ENCODE measurements around the gene IL22RA1. TPM values are rescaled to one million over a fixed set of nuclear protein-coding genes. Genes with fewer than 3 reads are reported as not detected.

IL22RA1 gene
- total RNA-seq, 1 experiment from 2014 or later, result 5.0 TPM

DNA sequence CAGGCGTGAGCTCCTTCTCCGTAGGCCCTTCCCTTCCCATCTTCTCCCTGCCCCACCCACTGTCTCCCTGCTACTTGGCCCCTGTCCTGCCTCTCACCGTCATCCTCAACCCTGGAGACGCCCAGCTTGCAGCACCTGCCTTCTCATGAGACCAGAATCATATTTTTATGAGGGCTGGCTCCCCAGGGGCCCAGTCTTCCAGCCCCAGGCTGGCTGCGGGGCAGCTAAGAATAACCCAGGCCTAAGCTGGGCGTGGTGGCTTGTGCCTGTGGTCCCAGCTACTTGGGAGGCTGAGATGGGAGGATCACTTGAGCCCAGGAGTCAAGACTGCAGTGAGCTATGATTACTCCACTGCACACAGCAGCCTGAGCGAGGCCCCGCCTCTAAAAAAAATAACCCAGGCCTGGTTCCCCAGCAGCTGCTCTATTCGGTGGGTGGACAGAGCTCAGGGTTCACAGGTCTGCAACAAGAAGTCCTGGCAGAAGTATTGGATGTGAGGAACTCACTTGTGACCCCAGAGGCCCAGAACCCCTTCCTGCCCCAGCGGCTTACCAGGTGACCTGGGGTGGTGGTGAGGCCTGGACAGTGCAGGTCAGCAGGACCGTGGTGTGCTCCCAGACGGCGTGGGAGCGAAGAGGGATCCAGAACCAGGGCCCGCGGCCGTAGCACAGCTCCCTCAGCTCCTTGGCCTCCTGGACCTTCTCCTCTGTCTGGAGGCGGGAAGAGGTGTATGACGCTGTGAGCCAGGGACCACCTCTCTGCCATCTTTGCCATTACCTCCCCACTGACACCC lies 37.4 kb downstream of the IL22RA1 start:
- Histone ChIP-seq H3K27me3 (ENCODE audit: insufficient read depth, low read depth) (no peaks in the 10 kb centered on the region), H3K9me3 (ENCODE audit: insufficient read depth, low read depth) (no peaks in the 10 kb centered on the region), H3K36me3 (ENCODE audit: low read depth) (no peaks in the 10 kb centered on the region), H2AFZ (no peak overlapping the region), H3K4me1 (replicated peaks; ENCODE audit: insufficient read depth) (peaks cover 4% of the 10 kb centered on the region; the same call in 1 of the 2 replicates), H3K79me2 (ENCODE audit: low read depth) (no peaks in the 10 kb centered on the region), H3K27ac (no peak overlapping the region), H3F3A (ENCODE audit: insufficient read depth, low read depth) (no peaks in the 10 kb centered on the region), H3K4me3 (no peak overlapping the region), H3K4me2 (no peak overlapping the region), H4K20me1 (ENCODE audit: insufficient read depth) (no peaks in the 10 kb centered on the region), H3K9me2 (ENCODE audit: insufficient read depth) (no peaks in the 10 kb centered on the region)
- TF ChIP-seq, protein P1, sequence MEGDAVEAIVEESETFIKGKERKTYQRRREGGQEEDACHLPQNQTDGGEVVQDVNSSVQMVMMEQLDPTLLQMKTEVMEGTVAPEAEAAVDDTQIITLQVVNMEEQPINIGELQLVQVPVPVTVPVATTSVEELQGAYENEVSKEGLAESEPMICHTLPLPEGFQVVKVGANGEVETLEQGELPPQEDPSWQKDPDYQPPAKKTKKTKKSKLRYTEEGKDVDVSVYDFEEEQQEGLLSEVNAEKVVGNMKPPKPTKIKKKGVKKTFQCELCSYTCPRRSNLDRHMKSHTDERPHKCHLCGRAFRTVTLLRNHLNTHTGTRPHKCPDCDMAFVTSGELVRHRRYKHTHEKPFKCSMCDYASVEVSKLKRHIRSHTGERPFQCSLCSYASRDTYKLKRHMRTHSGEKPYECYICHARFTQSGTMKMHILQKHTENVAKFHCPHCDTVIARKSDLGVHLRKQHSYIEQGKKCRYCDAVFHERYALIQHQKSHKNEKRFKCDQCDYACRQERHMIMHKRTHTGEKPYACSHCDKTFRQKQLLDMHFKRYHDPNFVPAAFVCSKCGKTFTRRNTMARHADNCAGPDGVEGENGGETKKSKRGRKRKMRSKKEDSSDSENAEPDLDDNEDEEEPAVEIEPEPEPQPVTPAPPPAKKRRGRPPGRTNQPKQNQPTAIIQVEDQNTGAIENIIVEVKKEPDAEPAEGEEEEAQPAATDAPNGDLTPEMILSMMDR (conservative IDR thresholded peaks at IDR 0.05), result no peak
- TF ChIP-seq EZH2 (IDR thresholded peaks at IDR 0.05; ENCODE audit: low read depth), result no peak
- ChIA-PET POLR2A (ENCODE audit: unreplicated experiment) (interaction anchor here (0.6 kb wide), 1 partner anchor 541 kb away, joined by 5 read pairs; no protein-coding TSS in a partner anchor), CTCF (no interaction called here)
- intact Hi-C loops (cut with micrococcal nuclease; ENCODE audit: unreplicated experiment), result loop anchor here (5.0 kb wide), 2 partner anchors 33 to 148 kb away; partner anchors contain the start of gene PNRC2
- no TSS peak for BruUV-seq (replicated peaks)
- DNase-seq, result no peak

DNA sequence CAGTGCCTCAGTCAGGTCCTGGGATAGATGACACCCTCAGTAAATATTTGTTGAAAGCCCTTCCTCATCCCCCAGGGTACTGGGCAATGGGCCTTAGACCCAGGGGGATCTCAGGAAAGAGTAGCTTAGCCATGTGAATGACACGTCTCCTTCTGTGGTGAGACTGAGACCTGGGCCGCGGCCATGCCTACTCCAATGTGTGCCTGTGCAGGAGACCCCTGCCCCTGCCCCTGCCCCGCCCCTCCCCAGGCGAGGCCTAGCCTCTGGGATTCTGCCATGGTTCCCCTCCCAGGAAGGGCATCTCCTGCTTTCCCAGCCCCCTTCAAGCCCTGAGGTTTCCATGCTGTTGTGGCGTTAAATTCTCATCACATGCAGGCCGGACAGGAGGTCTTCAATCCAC lies 38.1 kb downstream of the IL22RA1 start:
- no peak for DNase-seq
- BruUV-seq (replicated peaks), result no TSS peak
- CTCF ChIA-PET, result no interaction called here

GRCh38 chr1:24103879-24104278 lies 39.1 kb downstream of the IL22RA1 start:
- Histone ChIP-seq H3K4me1 (replicated peaks; ENCODE audit: insufficient read depth) (peaks cover 4% of the 10 kb centered on the region; the same call in 1 of the 2 replicates), H3K9me2 (ENCODE audit: insufficient read depth) (no peaks in the 10 kb centered on the region), H3K36me3 (ENCODE audit: low read depth) (no peaks in the 10 kb centered on the region), H3K4me3 (no peak overlapping the region), H3F3A (ENCODE audit: insufficient read depth, low read depth) (no peaks in the 10 kb centered on the region), H3K4me2 (no peak overlapping the region), H4K20me1 (ENCODE audit: insufficient read depth) (no peaks in the 10 kb centered on the region), H3K27ac (no peak overlapping the region), H3K79me2 (ENCODE audit: low read depth) (no peaks in the 10 kb centered on the region), H3K9me3 (ENCODE audit: insufficient read depth, low read depth) (no peaks in the 10 kb centered on the region), H2AFZ (no peak overlapping the region), H3K27me3 (ENCODE audit: insufficient read depth, low read depth) (no peaks in the 10 kb centered on the region)
- DNase-seq, result no peak
- no TSS peak for BruUV-seq (replicated peaks)
- intact Hi-C loops (cut with micrococcal nuclease; ENCODE audit: unreplicated experiment), result no loop called here
- ChIA-PET CTCF (no interaction called here), POLR2A (ENCODE audit: unreplicated experiment) (no interaction called here)
- TF ChIP-seq, protein P1 (conservative IDR thresholded peaks at IDR 0.05), result no peak
- TF ChIP-seq EZH2 (IDR thresholded peaks at IDR 0.05; ENCODE audit: low read depth), result no peak

More for the DNA sequence above, 38.1 kb downstream of the IL22RA1 start:
- TF ChIP-seq, protein P1 (conservative IDR thresholded peaks at IDR 0.05), result no peak
- TF ChIP-seq EZH2 (IDR thresholded peaks at IDR 0.05; ENCODE audit: low read depth), result no peak
- Histone ChIP-seq H3K9me3 (ENCODE audit: insufficient read depth, low read depth) (no peaks in the 10 kb centered on the region), H3K79me2 (ENCODE audit: low read depth) (no peaks in the 10 kb centered on the region), H3K4me1 (replicated peaks; ENCODE audit: insufficient read depth) (peaks cover 4% of the 10 kb centered on the region; the same call in 1 of the 2 replicates), H4K20me1 (ENCODE audit: insufficient read depth) (no peaks in the 10 kb centered on the region), H3K27me3 (ENCODE audit: insufficient read depth, low read depth) (no peaks in the 10 kb centered on the region), H3K4me3 (no peak overlapping the region), H3K27ac (no peak overlapping the region), H3K9me2 (ENCODE audit: insufficient read depth) (no peaks in the 10 kb centered on the region), H2AFZ (no peak overlapping the region), H3K4me2 (no peak overlapping the region), H3K36me3 (ENCODE audit: low read depth) (no peaks in the 10 kb centered on the region), H3F3A (ENCODE audit: insufficient read depth, low read depth) (no peaks in the 10 kb centered on the region)
- POLR2A ChIA-PET (ENCODE audit: unreplicated experiment), result interaction anchor here (0.6 kb wide), 1 partner anchor 542 kb away, joined by 5 read pairs; no protein-coding TSS in a partner anchor
- intact Hi-C loops (cut with micrococcal nuclease; ENCODE audit: unreplicated experiment), result loop anchor here (5.0 kb wide), 2 partner anchors 33 to 148 kb away; partner anchors contain the start of gene PNRC2
